ENCODE results near the gene SEH1L.
"Not testable (repeated sequence)": the region's sequence is repeated elsewhere in the genome, so short reads cannot be mapped to it uniquely, and the experiment has no call there.

Gene SEH1L

DNA sequence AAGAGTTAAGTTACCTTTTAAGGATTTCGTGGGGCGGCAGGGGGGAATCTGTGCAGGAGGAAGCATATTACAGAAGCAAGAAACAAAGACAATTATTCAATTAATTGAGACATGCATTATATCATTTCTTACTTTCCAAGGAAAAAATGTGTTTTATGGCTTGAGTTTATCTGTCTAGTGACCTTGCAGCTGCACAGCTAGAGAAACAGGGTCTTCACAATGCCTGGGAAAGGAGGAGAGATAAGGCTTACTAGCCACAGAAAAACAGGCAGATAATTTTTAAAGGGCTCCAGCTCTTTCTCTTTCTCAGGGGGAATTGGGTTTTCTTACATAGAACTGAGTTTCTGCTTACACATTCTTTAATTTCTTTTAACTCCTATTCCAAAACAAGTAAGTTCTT, 49.5 kb downstream of the SEH1L start:
- not testable (repeated sequence) for DNase-seq

DNA sequence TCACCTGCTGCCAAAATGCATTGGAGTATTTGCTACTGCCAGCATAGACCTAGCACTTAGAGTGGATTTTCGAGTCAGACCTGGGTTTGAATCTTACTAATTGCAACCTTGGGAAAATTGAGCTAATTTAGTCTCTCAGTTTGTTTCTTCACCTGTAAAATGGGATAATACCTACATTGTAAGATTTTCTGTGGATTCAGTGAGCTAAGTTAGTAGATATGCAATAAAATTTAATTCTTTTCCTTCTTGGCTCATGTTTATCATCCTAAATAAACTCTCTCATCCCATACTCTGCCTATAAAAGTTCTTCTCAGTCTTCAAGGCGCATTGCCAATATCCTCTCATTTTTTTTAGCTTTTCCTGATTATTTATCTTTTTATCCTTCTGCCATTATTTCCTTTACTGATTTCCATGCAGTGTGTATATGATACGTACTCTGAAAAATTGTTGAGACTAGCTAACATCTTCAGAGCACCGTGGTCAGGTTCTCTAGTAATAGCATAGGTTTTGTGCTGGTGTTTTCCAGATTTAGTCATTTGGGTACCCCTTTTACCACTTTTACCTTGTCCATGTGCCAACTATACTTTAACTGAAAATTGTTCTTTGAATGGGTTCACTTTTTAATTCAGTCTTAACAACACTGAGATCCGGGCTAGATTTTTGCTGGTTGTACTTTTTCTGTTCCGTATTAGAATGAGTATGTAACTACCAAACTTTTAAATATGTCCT, 50.7 kb downstream of the SEH1L start:
- no peak for DNase-seq

DNA sequence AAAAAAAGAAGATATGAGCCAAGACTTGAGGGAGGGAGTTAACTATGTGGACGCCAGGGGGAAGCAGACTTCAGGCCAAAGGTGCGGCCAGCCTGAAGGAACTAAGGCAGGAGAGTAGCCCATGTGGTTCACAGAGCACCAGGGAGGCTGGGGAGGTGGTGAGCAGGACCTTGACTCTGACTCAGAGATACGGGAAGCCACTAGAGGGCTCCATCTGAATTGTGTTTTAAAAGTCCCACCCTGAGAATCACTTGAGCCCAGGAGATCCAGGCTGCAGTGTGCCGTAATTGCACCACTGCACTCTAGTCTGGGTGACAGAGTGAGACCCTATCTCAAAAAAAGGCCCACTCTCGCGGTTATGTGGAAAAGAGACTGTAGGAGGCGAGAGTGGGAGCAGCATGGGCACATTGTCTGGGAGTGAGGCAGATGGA, 55.7 kb downstream of the SEH1L start:
- no peak for DNase-seq

DNA sequence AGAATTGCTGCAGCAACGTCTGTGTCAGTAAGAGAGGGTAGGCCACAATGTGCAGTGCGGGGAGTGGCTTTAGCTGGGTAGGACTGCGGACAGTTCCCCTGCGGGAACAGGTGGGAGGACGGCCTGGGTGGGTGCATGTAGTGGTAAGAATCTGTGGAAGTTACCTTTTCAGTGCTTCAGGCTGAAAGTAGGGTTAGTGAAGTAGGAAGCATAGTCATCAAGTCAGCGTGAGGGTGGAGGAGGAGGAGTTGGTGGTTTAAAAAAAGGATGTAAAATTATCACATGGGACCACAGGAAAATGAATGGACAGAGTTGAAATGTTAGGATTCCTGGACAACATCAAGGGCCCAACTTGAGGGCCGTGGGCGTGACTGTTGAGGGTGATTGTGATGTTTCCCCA, 56.6 kb downstream of the SEH1L start:
- DNase-seq: no peak

DNA sequence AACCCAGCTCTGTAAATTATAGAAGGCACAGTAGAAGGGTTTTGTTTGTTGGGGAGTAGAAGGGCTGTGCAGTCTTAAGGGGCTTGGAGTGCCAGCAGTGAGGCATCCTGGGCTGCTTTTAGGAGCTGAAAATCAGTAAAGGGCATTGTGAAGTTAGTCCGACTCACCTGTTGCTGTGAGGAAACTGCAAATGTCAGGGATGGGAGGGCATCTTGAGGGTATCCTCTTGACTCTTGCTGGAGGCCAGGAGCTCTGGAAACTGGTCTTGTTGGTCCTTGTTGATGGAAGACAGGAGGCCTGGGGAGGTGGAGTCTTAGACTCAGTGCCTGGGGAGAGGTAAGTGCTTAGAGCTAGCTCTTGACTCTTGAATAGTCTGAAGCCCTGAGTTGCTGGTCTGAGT, 57.5 kb downstream of the SEH1L start:
- no peak for DNase-seq

DNA sequence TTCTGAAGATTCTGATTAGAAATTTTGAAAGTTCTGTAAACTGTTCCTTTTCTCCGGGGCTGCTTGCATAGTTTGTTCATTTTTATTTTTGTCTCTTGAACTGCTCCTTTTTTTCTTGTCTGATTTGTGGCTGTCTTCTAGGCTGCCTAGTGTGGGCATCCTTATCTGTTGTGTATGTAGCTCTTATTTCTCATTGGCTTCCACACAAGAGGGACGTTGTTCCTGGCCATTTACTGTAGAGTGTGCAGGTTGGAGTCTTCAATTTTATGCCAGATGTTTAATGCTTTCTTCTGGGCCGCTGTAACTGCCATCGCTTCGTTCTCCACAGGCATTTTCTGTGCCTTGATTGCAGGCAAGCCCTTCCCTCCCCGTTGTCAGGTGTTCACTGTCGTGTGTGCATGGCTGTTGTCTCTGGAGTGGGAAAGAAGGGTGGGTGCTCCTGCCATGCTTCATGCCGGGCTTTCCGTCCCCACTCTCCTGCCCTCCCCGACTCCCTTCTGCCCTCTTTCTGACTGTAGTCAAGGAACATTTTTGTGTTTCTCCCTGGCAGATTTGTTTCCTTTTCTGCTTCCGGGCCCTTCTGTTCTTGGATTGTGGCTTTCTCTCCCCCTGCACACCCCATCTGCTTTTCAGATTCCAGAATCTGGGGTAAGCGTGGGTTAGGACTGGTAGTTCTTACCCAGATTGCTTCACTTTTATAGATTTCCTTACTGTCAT, 58.9 kb downstream of the SEH1L start:
- no peak for DNase-seq

DNA sequence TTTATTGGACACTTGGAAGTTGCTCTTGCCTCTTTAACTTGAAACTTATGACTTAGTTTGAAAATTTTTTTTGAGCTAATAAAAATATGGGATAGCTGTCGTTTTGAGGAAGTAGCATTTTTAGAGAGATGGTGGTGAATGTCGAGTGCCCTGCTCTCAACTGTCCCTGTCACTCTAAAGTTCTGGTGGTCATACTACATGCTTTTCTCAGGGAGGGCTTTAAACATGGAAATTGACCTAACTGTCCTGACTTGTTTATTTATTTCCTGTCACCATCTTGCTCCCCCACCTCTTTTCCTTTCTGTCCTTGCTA, 59.4 kb downstream of the SEH1L start:
- DNase-seq: no peak

DNA sequence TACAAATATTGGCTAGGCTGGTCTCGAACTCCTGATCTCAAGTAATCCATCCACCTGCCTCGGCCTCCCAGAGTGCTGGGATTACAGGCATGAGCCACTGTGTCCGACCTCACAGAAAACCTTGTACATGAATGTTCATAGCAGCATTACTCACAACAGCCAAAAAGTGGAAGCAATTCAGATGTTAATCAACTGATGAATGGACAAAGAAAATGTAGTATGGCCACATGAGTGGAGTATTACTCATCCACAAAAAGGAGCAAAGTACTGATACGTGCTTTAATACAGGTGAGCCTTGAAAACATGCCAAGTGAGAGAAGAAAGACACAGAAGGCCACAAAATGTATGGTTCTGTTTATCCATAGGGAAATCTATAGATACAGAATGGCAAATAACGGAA, 63.9 kb downstream of the SEH1L start:
- DNase-seq: no peak

DNA sequence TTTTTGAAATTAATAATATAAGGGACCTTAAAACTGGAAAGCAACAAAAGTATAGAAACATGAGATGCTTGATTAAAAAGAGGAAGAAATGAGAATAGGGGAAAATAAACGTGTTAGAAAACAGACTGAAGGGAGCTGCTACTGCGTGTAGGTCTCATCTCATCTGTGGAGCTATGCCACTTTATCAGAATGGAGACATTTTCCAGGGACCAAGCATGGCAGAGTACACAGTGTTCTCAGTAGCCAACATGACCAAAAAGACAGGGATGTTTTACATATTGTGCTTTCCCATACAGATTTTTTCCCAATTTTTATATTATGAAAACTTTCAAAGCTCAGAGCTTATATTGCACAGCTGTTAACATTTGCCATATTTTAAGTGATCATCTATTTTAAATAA, 66.4 kb downstream of the SEH1L start:
- DNase-seq: no peak

DNA sequence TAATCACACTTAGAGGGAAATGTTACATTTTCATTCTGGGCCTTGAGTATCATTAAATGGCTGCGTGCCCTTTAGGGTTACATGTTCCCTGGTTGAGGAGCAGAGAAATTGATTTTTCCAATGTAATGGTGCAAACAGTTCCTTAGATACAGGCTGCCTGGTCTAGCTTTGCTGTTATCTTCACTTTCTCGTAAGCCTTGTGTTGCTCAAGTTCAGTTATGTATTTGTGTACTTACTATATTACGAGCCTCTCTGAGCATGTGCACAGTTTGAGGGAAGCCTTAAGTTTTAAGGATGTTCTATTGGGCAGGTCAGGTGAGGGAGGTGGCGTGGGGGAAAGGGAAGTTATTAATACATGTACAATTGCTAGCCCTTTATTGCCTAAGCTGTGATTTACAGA, 67.0 kb downstream of the SEH1L start:
- DNase-seq: no peak

DNA sequence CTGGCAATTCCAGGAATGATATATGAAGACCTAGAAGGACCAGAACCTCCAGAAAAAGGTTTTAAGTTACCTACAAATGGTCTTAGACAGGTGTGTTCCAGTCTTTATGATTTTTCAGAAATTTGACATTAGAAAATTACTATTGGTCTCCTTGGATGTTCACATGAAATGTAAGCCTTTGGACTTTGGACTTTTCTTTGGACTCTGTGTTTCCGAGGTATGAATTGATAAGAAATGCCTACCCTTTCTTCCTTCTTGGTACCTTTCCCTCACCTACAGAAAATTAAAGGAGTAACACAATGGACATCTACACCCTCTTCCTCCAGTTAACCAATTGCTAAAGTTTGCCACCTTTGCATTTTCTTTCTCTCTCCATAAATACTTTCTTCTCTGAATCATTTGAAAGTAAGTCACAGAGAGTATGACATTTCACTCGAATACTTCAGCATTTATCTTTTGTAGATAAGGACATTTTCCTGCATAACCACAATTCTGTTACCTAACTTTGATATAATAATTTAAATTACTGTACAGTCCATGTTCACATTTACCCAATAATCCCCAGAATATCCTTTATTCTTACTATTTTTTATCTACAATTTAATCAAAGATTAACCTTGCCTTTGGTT, 69.5 kb downstream of the SEH1L start:
- DNase-seq: no peak

DNA sequence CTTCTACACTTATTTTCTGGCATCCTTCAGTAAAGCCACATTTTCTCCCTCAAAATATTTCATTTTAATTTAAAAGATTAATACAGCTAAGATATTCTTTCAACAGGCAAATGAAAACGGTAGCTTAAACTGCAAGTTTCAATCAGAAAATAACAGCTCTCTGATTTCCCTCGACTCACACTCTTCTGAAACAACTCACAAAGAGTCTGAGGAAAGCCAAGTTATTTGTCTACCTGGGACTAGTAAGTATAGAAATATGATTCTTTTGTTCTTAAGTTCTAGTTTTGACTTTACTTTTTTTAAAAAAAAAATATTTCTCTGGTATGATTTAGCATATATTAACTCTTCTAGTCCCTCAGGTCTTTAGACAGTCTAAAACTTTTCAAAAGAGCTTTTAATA, 70.6 kb downstream of the SEH1L start:
- DNase-seq: no peak

DNA sequence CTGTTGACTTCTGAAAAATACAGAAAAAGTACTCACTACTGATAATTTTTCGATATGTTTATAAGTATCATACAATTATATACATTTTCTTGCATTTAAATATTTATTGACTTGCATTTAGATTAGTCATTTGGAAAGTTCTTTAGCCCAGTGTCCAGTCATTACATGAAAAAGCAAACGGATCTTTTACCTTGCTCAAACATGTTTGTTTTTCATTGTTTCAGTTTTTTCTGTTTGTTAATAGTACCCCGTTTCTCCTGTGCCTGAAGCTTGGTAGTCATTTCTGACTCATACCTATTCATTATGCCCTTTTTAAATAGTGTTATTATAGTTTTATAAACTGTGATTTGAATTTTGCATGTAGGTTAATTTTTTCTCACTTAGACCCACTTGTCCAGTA, 71.5 kb downstream of the SEH1L start:
- no peak for DNase-seq

DNA sequence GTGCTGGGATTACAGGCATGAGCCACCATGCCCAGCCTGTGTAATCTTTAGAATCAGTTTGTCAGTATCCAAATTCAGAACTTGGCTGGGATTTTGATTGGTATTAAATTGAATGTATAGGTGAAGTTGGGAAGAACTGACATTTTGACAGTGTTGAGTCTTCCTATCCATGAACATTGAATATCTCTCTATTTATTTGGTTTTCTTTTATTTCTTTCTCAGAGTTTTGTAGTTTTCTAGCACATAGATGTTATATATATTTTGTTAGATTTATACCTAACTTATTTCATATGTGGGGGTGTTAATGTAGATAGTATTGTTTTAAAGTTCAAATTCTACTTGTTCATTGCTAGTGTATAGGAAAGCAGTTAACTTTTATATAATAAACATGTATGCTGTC, 74.8 kb downstream of the SEH1L start:
- no peak for DNase-seq

DNA sequence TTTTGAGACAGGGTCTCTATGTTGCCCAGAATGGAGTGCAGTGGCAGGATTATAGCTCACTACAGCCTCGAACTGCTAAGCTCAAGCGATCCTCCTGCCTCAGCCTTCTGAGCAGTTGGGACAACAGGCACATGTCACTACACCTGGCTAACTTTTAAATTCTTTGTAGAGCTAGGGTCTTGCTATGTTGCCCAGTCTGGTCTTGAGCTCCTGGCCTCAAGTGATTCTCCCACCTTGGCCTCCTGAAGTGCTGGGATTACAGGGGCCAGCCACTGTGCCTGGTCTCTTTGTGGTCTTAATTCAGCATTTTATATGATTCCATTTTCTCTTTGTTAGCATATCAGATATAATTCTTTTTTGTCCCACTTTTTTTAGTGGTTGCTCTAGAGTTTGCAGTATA, 77.4 kb downstream of the SEH1L start:
- DNase-seq: no peak

DNA sequence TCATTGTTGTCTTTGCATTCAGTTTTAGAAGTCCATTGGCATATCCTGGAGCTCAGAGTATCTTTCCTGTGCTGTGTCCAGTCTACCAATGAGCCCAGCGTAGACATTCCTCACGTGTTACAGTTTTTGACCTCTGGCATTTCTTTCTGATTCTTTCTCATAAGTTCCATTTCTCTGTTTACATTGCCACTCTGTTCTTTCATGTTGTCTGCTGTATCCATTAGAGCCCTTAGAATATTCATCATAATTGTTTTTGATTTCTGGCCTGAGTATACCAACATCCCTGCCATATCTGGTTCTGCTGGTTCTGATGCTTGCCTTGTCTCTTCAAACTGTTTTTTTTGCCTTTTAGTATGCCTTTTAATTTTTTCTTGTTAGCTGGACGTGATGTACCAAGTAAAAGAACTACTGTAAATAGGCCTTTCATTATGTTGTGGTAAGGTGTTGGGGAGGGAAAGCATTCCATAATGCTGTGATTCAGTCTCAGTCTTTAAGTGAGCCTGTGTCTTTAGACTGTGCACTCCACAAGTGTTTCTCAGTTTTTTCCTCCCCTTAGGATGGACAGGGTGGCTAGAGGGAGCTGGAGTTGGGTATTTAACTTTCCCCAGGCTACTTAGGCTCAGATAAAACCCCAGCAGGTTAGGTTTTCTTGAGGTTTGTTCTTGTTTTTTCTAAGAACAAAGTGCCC, 78.9 kb downstream of the SEH1L start:
- DNase-seq: no peak

DNA sequence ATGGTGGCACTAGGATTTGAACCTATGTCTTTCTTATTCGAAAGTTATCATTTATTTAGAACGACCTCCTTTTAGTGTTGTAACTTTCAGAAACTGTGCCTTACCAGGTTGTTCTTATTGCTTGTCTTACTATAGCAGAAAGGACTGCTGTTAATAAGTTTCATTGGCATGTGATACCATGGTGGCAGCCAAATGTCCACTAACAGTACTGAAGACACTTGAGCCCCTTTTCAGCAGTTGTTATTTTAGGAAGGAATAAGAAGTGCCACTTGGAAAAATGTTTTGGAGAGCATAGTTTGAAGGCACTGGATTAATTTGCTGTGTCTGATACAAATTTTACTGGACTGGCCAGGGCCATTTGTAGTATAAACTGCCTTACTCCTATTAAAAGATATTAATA, 81.1 kb downstream of the SEH1L start:
- no peak for DNase-seq

DNA sequence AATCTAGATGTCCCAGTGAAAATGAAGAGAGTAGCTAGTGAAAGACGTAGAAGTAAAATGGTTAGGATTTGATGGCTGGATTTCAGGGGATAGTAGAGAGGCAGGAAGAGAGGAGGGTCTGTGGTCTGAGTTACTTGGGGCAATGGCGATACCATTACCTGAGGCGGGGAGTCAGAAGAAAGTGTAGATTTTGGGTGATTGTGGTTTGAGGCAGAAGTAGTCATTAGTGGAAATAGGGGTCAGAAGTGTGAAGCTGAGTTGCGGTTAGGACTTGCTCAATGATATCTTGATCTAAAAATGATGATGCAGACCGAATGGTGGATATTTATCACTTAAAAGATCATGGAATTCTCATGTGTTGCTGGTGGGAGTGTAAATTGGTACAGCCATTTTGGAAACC, 84.4 kb downstream of the SEH1L start:
- DNase-seq: no peak

DNA sequence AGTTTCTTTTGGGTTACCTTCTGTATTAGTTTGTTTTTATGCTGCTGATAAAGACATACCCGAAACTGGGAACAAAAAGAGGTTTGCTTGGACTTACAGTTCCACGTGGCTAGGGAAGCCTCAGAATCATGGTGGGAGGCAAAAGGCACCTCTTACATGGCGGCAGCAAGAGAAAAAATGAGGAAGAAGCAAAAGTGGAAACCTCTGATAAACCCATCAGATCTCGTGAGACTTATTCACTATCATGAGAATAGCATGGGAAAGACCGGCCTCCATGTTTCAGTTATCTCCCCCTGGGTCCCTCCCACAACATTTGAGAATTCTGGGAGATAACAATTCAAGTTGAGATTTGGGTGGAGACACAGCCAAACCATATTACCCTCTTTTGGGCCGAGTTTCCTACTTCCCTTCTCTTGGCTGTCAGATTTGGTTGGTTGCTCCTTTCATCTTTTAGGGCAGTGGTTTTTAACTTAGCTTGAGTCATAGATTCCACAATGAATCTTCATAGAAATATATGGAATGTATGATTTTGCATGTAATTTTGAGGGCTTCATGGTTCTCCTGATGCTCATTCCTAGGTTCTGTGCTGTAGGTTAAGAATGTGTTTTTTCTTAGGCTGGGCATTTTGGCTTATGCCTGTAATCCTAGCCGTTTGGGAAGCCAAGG, 87.6 kb downstream of the SEH1L start:
- DNase-seq: no peak

DNA sequence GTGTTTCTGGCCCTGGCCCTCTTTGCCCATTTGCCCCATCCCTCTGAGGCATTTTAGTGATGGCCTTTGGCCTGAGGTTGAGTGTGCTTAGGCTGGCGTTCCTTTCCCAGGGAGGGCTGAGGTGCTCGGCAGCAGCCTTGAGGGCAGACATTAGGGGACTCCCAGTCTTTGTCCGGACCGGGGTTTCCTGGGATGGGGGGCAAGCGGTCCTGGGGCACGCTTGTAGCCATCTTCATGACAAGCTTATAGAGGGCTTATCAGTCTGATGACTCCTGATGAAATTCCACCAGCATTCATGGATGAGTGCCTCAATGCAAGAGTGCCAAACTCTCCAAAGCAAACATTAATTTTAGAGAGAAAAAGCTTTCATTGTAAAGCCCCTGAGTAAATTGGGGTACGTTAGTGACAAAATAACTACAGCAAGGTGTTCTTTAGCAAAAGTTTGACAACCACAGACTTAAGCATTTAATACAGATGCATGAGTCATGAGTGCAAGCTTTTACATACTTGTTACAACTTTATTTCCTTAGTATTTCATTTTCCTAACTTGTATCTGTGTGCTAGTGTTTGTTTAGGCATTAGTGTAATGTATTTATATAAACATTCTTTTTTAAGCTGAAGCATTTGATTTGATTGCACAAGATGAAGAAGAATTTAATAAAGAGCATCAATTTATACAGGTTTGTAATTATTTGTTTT, 89.0 kb downstream of the SEH1L start:
- DNase-seq: no peak
